HCT116 (cell line): ENCODE results near the gene OR1B1. TPM values are rescaled to one million over a fixed set of nuclear protein-coding genes. Genes with fewer than 3 reads are reported as not detected.

Source experiments
- ATAC-seq: fragments of 200-7000 bp; cut with Tn5 transposase; 2 replicates; pipeline ENCODE4 v1.9.1; 2020; ENCODE audit warnings: mild to moderate bottlenecking, moderate library complexity
- BruUV-seq: library from RNA; stranded (reverse); fragments of 400-500 nt; replicated peaks from 2 replicates; lab custom pipeline; 2021; lab: Mats Ljungman, UMichigan
- CTCF ChIA-PET: fragments of 300-600 bp; sonication (Branson Sonifier 250); formaldehyde crosslinking; loops from one replicate; lab custom pipeline; 2021; ENCODE audit warnings: antibody characterized with exemption; lab: Charles Lee
- POLR2A ChIA-PET: fragments of 300-600, 350-600 bp; sonication (Branson Sonifier 250); formaldehyde crosslinking; loops from one replicate; lab custom pipeline; 2021; ENCODE audit warnings: antibody characterized with exemption; lab: Charles Lee
- RAD21 ChIA-PET, 2 experiments: fragments of 300-600 bp; sonication (Branson Sonifier 250); formaldehyde crosslinking; loops; one replicate each; lab custom pipeline; 2023; ENCODE audit warnings: low total read pairs in 2 of 2; ENCODE audit not compliant: uncharacterized antibody in 2 of 2, unreplicated experiment in 2 of 2, low non-redundant PET in 1 of 2; lab: Charles Lee
- DNase-seq: peaks from one replicate; pipeline ENCODE4 v3.0.0-alpha.2; 2010; ENCODE audit warnings: low read depth, low spot score
- H2AFZ ChIP-seq: fragments of 200-600 bp; shearing (Covaris generic), sonication (generic); 2 replicates; pipeline ENCODE4 v1.6.1; 2017; ENCODE audit warnings: low read depth, mixed run types, mixed read lengths, antibody characterized with exemption, low read length; ENCODE audit not compliant: poor library complexity, severe bottlenecking
- H3K27ac ChIP-seq: 2 replicates; pipeline ENCODE4 v1.5.1; 2012; ENCODE audit warnings: low read depth, low read length
- H3K27me3 ChIP-seq: fragments of 200-600 bp; sonication (generic); 2 replicates; pipeline ENCODE4 v1.6.1; 2016; ENCODE audit warnings: mixed run types, low read length, mixed read lengths; ENCODE audit not compliant: insufficient read depth
- H3K36me3 ChIP-seq, 2 experiments: fragments of 200-500 bp in 1 of 2; fragments of 200-600 bp in 1 of 2; sonication (Bioruptor generic) in 1 of 2; sonication (generic) in 1 of 2; 2 replicates each; pipeline versions ENCODE4 v1.5.1 to v1.6.1; 2014 to 2016; ENCODE audit warnings: low read length in 2 of 2, inconsistent platforms in 1 of 2, mixed read lengths in 1 of 2, mixed run types in 1 of 2; ENCODE audit not compliant: insufficient read depth in 2 of 2, control insufficient read depth in 1 of 2
- H3K4me1 ChIP-seq, 2 experiments: fragments of 200-600 bp in 1 of 2; sonication (generic) in 1 of 2; 2 replicates each; pipeline versions ENCODE4 v1.5.1 to v1.6.1; 2012 to 2017; ENCODE audit warnings: low read length in 2 of 2, inconsistent platforms in 1 of 2, mild to moderate bottlenecking in 1 of 2, mixed read lengths in 1 of 2, mixed run types in 1 of 2, moderate library complexity in 1 of 2; ENCODE audit not compliant: insufficient read depth in 2 of 2, control insufficient read depth in 1 of 2
- H3K4me2 ChIP-seq: fragments of 200-600 bp; sonication (generic); 2 replicates; pipeline ENCODE4 v1.6.1; 2017; ENCODE audit warnings: mixed run types, low read length, mixed read lengths
- H3K4me3 ChIP-seq, 2 experiments: fragments of 200-600 bp in 1 of 2; sonication (generic) in 1 of 2; replicated peaks in 1 of 2; 2 replicates each; pipeline ENCODE4 v1.5.1; 2011 to 2016; ENCODE audit warnings: low read length in 2 of 2, control low read depth in 1 of 2, low read depth in 1 of 2, mild to moderate bottlenecking in 1 of 2, mixed read lengths in 1 of 2, mixed run types in 1 of 2
- H3K79me2 ChIP-seq: fragments of 200-600 bp; sonication (generic); 2 replicates; pipeline ENCODE4 v1.6.1; 2017; ENCODE audit warnings: mild to moderate bottlenecking, mixed run types, low read length, moderate library complexity, mixed read lengths; ENCODE audit not compliant: insufficient read depth
- H3K9ac ChIP-seq: fragments of 200-600 bp; sonication (generic); 2 replicates; pipeline ENCODE4 v1.6.1; 2016; ENCODE audit warnings: low read length, mixed read lengths
- H3K9me2 ChIP-seq: fragments of 200-600 bp; sonication (generic), shearing (Covaris generic); 2 replicates; pipeline ENCODE4 v1.6.1; 2017; ENCODE audit warnings: mixed run types, mild to moderate bottlenecking, moderate library complexity; ENCODE audit not compliant: insufficient read depth
- H3K9me3 ChIP-seq, 2 experiments: fragments of 200-500 bp in 1 of 2; fragments of 200-600 bp in 1 of 2; sonication (Bioruptor generic) in 1 of 2; sonication (generic) in 1 of 2; 2 replicates each; pipeline ENCODE4 v1.6.1; 2014 to 2017; ENCODE audit warnings: low read length in 2 of 2, mixed read lengths in 2 of 2, inconsistent platforms in 1 of 2, low read depth in 1 of 2, mild to moderate bottlenecking in 1 of 2, mixed run types in 1 of 2, moderate library complexity in 1 of 2; ENCODE audit not compliant: control insufficient read depth in 1 of 2, insufficient read depth in 1 of 2
- H4K20me1 ChIP-seq: fragments of 200-600 bp; sonication (generic), shearing (Covaris generic); 2 replicates; pipeline ENCODE4 v1.6.1; 2017; ENCODE audit warnings: mixed run types, mild to moderate bottlenecking, moderate library complexity; ENCODE audit not compliant: insufficient read depth
- CBX3 ChIP-seq: IDR thresholded peaks from 2 replicates; pipeline ENCODE4 v1.6.1; 2012; ENCODE audit warnings: low read depth
- CEBPB ChIP-seq: IDR thresholded peaks from 2 replicates; pipeline ENCODE4 v1.6.1; 2012; ENCODE audit warnings: low read depth
- CTCF ChIP-seq, 3 experiments: fragments of 200-600 bp in 1 of 3; sonication (generic) in 1 of 3; IDR thresholded peaks in 2 of 3; conservative IDR thresholded peaks in 1 of 3; 2 replicates each; pipeline ENCODE4 v1.5.1; 2012 to 2017; ENCODE audit warnings: low read depth in 2 of 3, low read length in 2 of 3, antibody characterized with exemption in 1 of 3, borderline replicate concordance in 1 of 3, control low read depth in 1 of 3, mild to moderate bottlenecking in 1 of 3, mixed read lengths in 1 of 3, mixed run types in 1 of 3, moderate library complexity in 1 of 3; ENCODE audit not compliant: insufficient read depth in 1 of 3
- ELF1 ChIP-seq: IDR thresholded peaks from 2 replicates; pipeline ENCODE4 v1.6.1; 2012; ENCODE audit warnings: low read depth, borderline replicate concordance
- EZH2phosphoT487 ChIP-seq: fragments of 200-600 bp; IDR thresholded peaks from 2 replicates; pipeline ENCODE4 v1.6.1; 2018; ENCODE audit warnings: antibody characterized with exemption, borderline replicate concordance
- FOSL1 ChIP-seq: IDR thresholded peaks from 2 replicates; pipeline ENCODE4 v1.6.1; 2012; ENCODE audit warnings: low read depth
- JUND ChIP-seq: IDR thresholded peaks from 2 replicates; pipeline ENCODE4 v1.6.1; 2012
- MAX ChIP-seq: IDR thresholded peaks from 2 replicates; pipeline ENCODE4 v1.6.1; 2012
- POLR2A ChIP-seq: IDR thresholded peaks from 2 replicates; pipeline ENCODE4 v1.7.0; 2011; ENCODE audit warnings: borderline replicate concordance; ENCODE audit not compliant: insufficient read depth, insufficient read length; ENCODE audit errors: extremely low read depth
- POLR2AphosphoS5 ChIP-seq: IDR thresholded peaks from 2 replicates; pipeline ENCODE4 v1.6.1; 2011; ENCODE audit warnings: mild to moderate bottlenecking, low read depth, low read length, moderate library complexity
- RAD21 ChIP-seq: IDR thresholded peaks from 2 replicates; pipeline ENCODE4 v1.6.1; 2012; ENCODE audit warnings: low read depth, mild to moderate bottlenecking
- SP1 ChIP-seq: IDR thresholded peaks from 2 replicates; pipeline ENCODE4 v1.6.1; 2012; ENCODE audit warnings: low read depth
- SRF ChIP-seq: IDR thresholded peaks from 2 replicates; pipeline ENCODE4 v1.6.1; 2012; ENCODE audit warnings: low read depth
- TCF7L2 ChIP-seq: IDR thresholded peaks from 2 replicates; pipeline ENCODE4 v1.7.0; 2011; ENCODE audit warnings: borderline replicate concordance, inconsistent platforms; ENCODE audit not compliant: insufficient read depth, insufficient read length; ENCODE audit errors: extremely low read depth
- ZBTB33 ChIP-seq: IDR thresholded peaks from 2 replicates; pipeline ENCODE4 v1.6.1; 2011; ENCODE audit warnings: mild to moderate bottlenecking, low read length, moderate library complexity; ENCODE audit not compliant: insufficient replicate concordance; ENCODE audit errors: extremely low read depth
- ZFX ChIP-seq: fragments of 450-650 bp; IDR thresholded peaks from 2 replicates; pipeline ENCODE4 v1.6.1; 2017
- ZNF274 ChIP-seq: fragments of 200-500 bp; sonication (Bioruptor generic); IDR thresholded peaks from 2 replicates; pipeline ENCODE4 v1.6.1; 2014; ENCODE audit warnings: mild to moderate bottlenecking, low read depth, low read length, inconsistent platforms
- intact Hi-C: fragments of 100-400 bp; cut with micrococcal nuclease; formaldehyde crosslinking; loops from 2 replicates; pipeline ENCODE4 v1.10.0; 2022
- total RNA-seq: library from RNA; stranded (reverse); gene quantifications from one replicate; pipeline ENCODE4 v1.2.1, GENCODE V29; 2021; ENCODE audit not compliant: unreplicated experiment

Gene OR1B1
- total RNA-seq, 1 experiment from 2014 or later: not detected

- Histone ChIP-seq H2AFZ (no peak overlapping the region), H3K9me2 (no peaks in the 10 kb centered on the region), H3K27me3 (peaks cover 51% of the 10 kb centered on the region), H3K79me2 (no peaks in the 10 kb centered on the region), H3K9me3 (no peaks in the 10 kb centered on the region; a peak in 1 of 4 replicates), H4K20me1 (no peaks in the 10 kb centered on the region), H3K36me3 (no peaks in the 10 kb centered on the region), H3K4me3 (no peak overlapping the region), H3K4me1 (no peaks in the 10 kb centered on the region), H3K27ac (no peak overlapping the region), H3K4me2 (no peak overlapping the region), H3K9ac (no peak overlapping the region)
- ChIA-PET CTCF (no interaction called here), RAD21 (no interaction called here), POLR2A (no interaction called here)
- DNase-seq: no peak
- BruUV-seq: no TSS peak
- TF ChIP-seq ELF1 (no peak), ZFX (no peak), MAX (no peak), TCF7L2 (no peak), ZBTB33 (no peak), SP1 (no peak), ZNF274 (no peak), JUND (no peak), EZH2phosphoT487 (no peak), POLR2AphosphoS5 (no peak), FOSL1 (no peak), POLR2A (no peak), SRF (no peak), RAD21 (no peak), CBX3 (no peak), CTCF (IDR thresholded peaks at IDR 0.05 in 2 of 3, conservative IDR thresholded peaks at IDR 0.05 in 1 of 3; ENCODE audit: borderline replicate concordance in 1 of 3, insufficient read depth in 1 of 3, low read depth in 2 of 3, low read length in 2 of 3) (no peak), CEBPB (no peak)
- ATAC-seq: no peak
- intact Hi-C loops: no loop called here
Observed at GRCh38 chr9:122672481-122672880, 15.1 kb upstream of the OR1B1 start.
